HL-60 (cell line): Measurements from ENCODE around the gene TBCA.

ENCODE experiments used
- DNase-seq, 2 experiments: peaks; one replicate each; pipeline ENCODE4 v3.0.0-alpha.2; 2010 to 2020; ENCODE audit warnings: low read depth in 1 of 2, low spot score in 1 of 2
- H3K27ac ChIP-seq: fragments of 250-450 bp; sonication (Bioruptor Pico); replicated peaks from 2 replicates; pipeline ENCODE4 v1.5.1; 2020; ENCODE audit warnings: mild to moderate bottlenecking, moderate library complexity
- H3K27me3 ChIP-seq: fragments of 250-450 bp; sonication (Bioruptor Pico); 2 replicates; pipeline ENCODE4 v1.5.1; 2021; ENCODE audit warnings: mild to moderate bottlenecking, moderate library complexity; ENCODE audit not compliant: insufficient read depth, poor library complexity, severe bottlenecking
- H3K4me3 ChIP-seq: replicated peaks from 2 replicates; pipeline ENCODE4 v1.5.1; 2011; ENCODE audit warnings: mild to moderate bottlenecking, control low read depth, low read length; ENCODE audit not compliant: insufficient read depth
- CTCF ChIP-seq: IDR thresholded peaks from one replicate; pipeline ENCODE4 v1.5.1; 2011; ENCODE audit warnings: low read length, control low read depth, inconsistent platforms; ENCODE audit not compliant: insufficient read depth
- GABPA ChIP-seq: IDR thresholded peaks from 2 replicates; pipeline ENCODE4 v1.6.1; 2012; ENCODE audit warnings: low read depth
- POLR2AphosphoS5 ChIP-seq: IDR thresholded peaks from 2 replicates; pipeline ENCODE4 v1.6.1; 2012; ENCODE audit warnings: low read depth
- REST ChIP-seq: IDR thresholded peaks from 2 replicates; pipeline ENCODE4 v1.6.1; 2012; ENCODE audit warnings: low read depth; ENCODE audit not compliant: insufficient replicate concordance
- SPI1 ChIP-seq: IDR thresholded peaks from 2 replicates; pipeline ENCODE4 v1.6.1; 2012; ENCODE audit warnings: low read depth, mild to moderate bottlenecking, borderline replicate concordance

The TBCA gene

GRCh38 chr5:77743181-77743580, 33.0 kb downstream of the TBCA start:
- H3K27me3 ChIP-seq: no peaks in the 10 kb centered on the region

GRCh38 chr5:77741608-77742007, 34.5 kb downstream of the TBCA start:
- Histone ChIP-seq H3K4me3 (no peak overlapping the region), H3K27ac (no peak overlapping the region), H3K27me3 (no peaks in the 10 kb centered on the region)
- DNase-seq: no peak
- TF ChIP-seq CTCF: no peak
- no peak for TF ChIP-seq SPI1
- no peak for TF ChIP-seq REST
- no peak for TF ChIP-seq POLR2AphosphoS5
- no peak for TF ChIP-seq GABPA

More at GRCh38 chr5:77743181-77743580, 33.0 kb downstream of the TBCA start:
- Histone ChIP-seq H3K27ac (no peak overlapping the region), H3K4me3 (no peak overlapping the region)
- no peak for DNase-seq
- TF ChIP-seq GABPA (no peak), CTCF (no peak), REST (no peak), POLR2AphosphoS5 (no peak), SPI1 (no peak)

- no peak for DNase-seq
- Histone ChIP-seq H3K27me3 (no peaks in the 10 kb centered on the region), H3K27ac (no peak overlapping the region), H3K4me3 (no peak overlapping the region)
- TF ChIP-seq REST: no peak
- TF ChIP-seq GABPA: no peak
- no peak for TF ChIP-seq CTCF
- TF ChIP-seq POLR2AphosphoS5: no peak
- no peak for TF ChIP-seq SPI1
These were observed 41.3 kb downstream of the TBCA start for GRCh38 chr5:77734885-77735284.
